ENCODE data around the gene RPS14. TPM values are rescaled to one million over a fixed set of nuclear protein-coding genes. Genes with fewer than 3 reads are reported as not detected.

Gene RPS14
- total RNA-seq, 1 experiment from 2014 or later, result 2,564 TPM

- Mint-ChIP-seq H3K27ac (no peak overlapping the region), H3K4me1 (peaks cover 24% of the 10 kb centered on the region), H3K27me3 (ENCODE audit: low read depth) (no peaks in the 10 kb centered on the region), H3K36me3 (no peaks in the 10 kb centered on the region), H3K9me3 (no peaks in the 10 kb centered on the region), H3K4me3 (no peak overlapping the region)
- ChIA-PET CTCF (interaction anchor here (1.6 kb wide), 1 partner anchor 10 kb away, joined by 4 read pairs; no protein-coding TSS in a partner anchor), POLR2A (no interaction called here)
- ATAC-seq (no peak), DNase-seq (ENCODE audit: low spot score) (no peak)
- TF ChIP-seq RORB (CRISPR knock-in tag; IDR thresholded peaks at IDR 0.05), result no peak
These were observed 20.4 kb upstream of the RPS14 start for GRCh38 chr5:150469718-150470469.

DNA sequence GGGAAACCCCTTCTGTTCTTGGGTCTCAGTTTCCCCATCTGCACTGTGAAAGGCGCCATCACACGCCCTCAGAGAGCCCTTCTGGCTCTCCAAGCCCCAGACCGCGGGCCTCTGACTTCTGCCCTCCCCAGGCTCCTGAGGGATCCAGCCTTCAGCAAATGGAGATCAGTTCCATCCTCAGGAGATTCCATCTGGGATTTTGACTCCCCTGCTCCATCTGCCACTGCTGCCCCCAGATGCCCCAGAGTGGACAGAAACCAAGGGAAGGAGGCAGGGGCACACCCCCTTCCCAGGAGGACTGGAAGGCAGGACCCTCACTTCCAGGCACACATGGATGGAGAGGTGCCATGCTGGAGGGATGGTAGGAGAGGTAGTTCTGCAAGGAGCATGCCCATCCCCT is 18.7 kb upstream of the RPS14 start:
- H3K4me3 Mint-ChIP-seq, result no peak overlapping the region
- H3K27ac Mint-ChIP-seq, result no peak overlapping the region
- ChIA-PET CTCF (no interaction called here), POLR2A (no interaction called here)
- TF ChIP-seq E2F4 (CRISPR knock-in tag; IDR thresholded peaks at IDR 0.05; ENCODE audit: borderline replicate concordance, low read depth) (no peak), ZNF281 (CRISPR knock-in tag; IDR thresholded peaks at IDR 0.05) (no peak), USF2 (CRISPR knock-in tag; IDR thresholded peaks at IDR 0.05) (no peak), NR3C1 (CRISPR knock-in tag; conservative IDR thresholded peaks at IDR 0.05; ENCODE audit: low read depth) (no peak), ELF4 (CRISPR knock-in tag; IDR thresholded peaks at IDR 0.05; ENCODE audit: low read depth) (no peak), SP1 (CRISPR knock-in tag; conservative IDR thresholded peaks at IDR 0.05) (no peak), STAT6 (CRISPR knock-in tag; conservative IDR thresholded peaks at IDR 0.05; ENCODE audit: low read depth) (no peak), MYBL2 (CRISPR knock-in tag; IDR thresholded peaks at IDR 0.05) (no peak)
- TF ChIP-seq, protein P1, sequence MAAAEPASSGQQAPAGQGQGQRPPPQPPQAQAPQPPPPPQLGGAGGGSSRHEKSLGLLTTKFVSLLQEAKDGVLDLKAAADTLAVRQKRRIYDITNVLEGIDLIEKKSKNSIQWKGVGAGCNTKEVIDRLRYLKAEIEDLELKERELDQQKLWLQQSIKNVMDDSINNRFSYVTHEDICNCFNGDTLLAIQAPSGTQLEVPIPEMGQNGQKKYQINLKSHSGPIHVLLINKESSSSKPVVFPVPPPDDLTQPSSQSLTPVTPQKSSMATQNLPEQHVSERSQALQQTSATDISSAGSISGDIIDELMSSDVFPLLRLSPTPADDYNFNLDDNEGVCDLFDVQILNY (CRISPR knock-in tag; IDR thresholded peaks at IDR 0.05), result no peak
- TF ChIP-seq, protein P2, sequence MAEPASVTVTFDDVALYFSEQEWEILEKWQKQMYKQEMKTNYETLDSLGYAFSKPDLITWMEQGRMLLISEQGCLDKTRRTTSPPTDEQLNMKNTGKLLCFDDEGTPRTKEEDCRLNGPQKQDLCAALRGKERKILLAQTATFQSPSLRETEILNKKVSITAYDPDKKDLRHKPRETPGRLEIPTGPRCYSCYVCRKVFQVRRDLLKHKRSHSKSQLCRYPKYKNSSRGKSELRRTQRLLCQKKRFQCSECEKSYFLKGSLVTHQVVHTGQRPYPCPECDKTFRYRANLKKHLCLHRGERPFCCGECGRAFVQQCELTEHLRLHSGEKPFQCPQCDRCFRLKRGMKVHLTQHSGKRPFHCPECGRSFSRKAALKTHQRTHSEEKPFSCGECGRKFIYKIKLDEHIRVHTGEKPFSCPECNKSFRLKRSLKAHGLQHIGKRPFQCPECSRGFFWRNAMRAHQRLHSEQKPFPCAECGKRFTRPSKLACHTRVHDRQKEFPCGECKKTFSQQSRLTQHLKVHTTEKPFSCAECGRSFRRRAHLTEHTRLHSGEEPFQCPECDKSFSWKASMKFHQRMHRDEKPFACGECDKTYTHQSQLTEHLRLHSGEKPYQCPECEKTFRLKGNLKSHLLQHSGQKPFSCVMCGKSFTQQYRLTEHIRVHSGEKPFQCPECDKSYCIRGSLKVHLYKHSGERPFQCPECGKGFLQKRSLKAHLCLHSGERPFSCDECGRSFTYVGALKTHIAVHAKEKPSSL (CRISPR knock-in tag; conservative IDR thresholded peaks at IDR 0.05), result no peak
- H3K27me3 Mint-ChIP-seq (ENCODE audit: low read depth), result no peaks in the 10 kb centered on the region
- ATAC-seq, result no peak
- H3K4me1 Mint-ChIP-seq, result peaks cover 28% of the 10 kb centered on the region
- H3K9me3 Mint-ChIP-seq, result no peaks in the 10 kb centered on the region
- no peaks in the 10 kb centered on the region for H3K36me3 Mint-ChIP-seq
- no peak for DNase-seq (ENCODE audit: low spot score)
